SU-DHL-6 (cell line): ENCODE measurements around the gene RBM19.

Experiments used
- H2AFZ ChIP-seq: fragments of 200-600 bp; sonication (generic); 2 replicates; pipeline ENCODE4 v1.6.1; 2014; ENCODE audit warnings: low read depth, mild to moderate bottlenecking, moderate library complexity, mixed read lengths, antibody characterized with exemption, low read length; ENCODE audit not compliant: severe bottlenecking
- H3F3A ChIP-seq: fragments of 200-600 bp; shearing (Covaris generic); 2 replicates; pipeline ENCODE4 v1.6.0; 2016; ENCODE audit warnings: antibody characterized with exemption, mild to moderate bottlenecking; ENCODE audit not compliant: insufficient read depth
- H3K27ac ChIP-seq: fragments of 200-600 bp; sonication (generic); 2 replicates; pipeline ENCODE4 v1.5.1; 2016; ENCODE audit warnings: low read depth, mild to moderate bottlenecking, low read length, moderate library complexity, mixed read lengths
- H3K27me3 ChIP-seq: fragments of 200-600 bp; sonication (generic), shearing (Covaris generic); 2 replicates; pipeline ENCODE4 v1.6.0; 2014; ENCODE audit warnings: mild to moderate bottlenecking, low read length
- H3K36me3 ChIP-seq: fragments of 200-600 bp; sonication (generic); 2 replicates; pipeline ENCODE4 v1.6.1; 2014; ENCODE audit warnings: mild to moderate bottlenecking, low read length, mixed read lengths
- H3K4me2 ChIP-seq: fragments of 300-600, 200-600 bp; shearing (Covaris generic), sonication (generic); 2 replicates; pipeline ENCODE4 v1.6.0; 2014; ENCODE audit warnings: low read length, low read depth, mild to moderate bottlenecking; ENCODE audit not compliant: poor library complexity, severe bottlenecking
- H3K4me3 ChIP-seq: fragments of 200-600 bp; sonication (generic); 2 replicates; pipeline ENCODE4 v1.5.1; 2014; ENCODE audit warnings: antibody characterized with exemption, low read length, mild to moderate bottlenecking, mixed read lengths; ENCODE audit not compliant: insufficient read depth, poor library complexity, severe bottlenecking
- H3K79me2 ChIP-seq: fragments of 200-600 bp; sonication (generic); 2 replicates; pipeline ENCODE4 v1.6.1; 2014; ENCODE audit warnings: mild to moderate bottlenecking, low read length, moderate library complexity; ENCODE audit not compliant: insufficient read depth
- H3K9ac ChIP-seq: fragments of 200-600 bp; sonication (generic); 2 replicates; pipeline ENCODE4 v1.7.0; 2014; ENCODE audit warnings: mild to moderate bottlenecking, low read length
- H3K9me2 ChIP-seq: fragments of 200-600 bp; sonication (generic); replicated peaks from 2 replicates; pipeline ENCODE4 v1.6.1; 2014; ENCODE audit warnings: low read length; ENCODE audit not compliant: insufficient read depth
- H3K9me3 ChIP-seq: fragments of 200-600 bp; sonication (generic); 2 replicates; pipeline ENCODE4 v1.6.1; 2014; ENCODE audit warnings: low read length, mixed read lengths; ENCODE audit not compliant: insufficient read depth
- H4K20me1 ChIP-seq: fragments of 200-600 bp; sonication (generic); 2 replicates; pipeline ENCODE4 v1.6.1; 2014; ENCODE audit warnings: low read depth, mild to moderate bottlenecking, antibody characterized with exemption, low read length, moderate library complexity, mixed read lengths
- CTCF ChIP-seq: fragments of 200-600 bp; sonication (generic); IDR thresholded peaks from one replicate; pipeline ENCODE4 v1.5.1; 2017; ENCODE audit warnings: antibody characterized with exemption, mild to moderate bottlenecking, low read length, moderate library complexity; ENCODE audit not compliant: insufficient read depth, poor library complexity, severe bottlenecking
- EZH2phosphoT487 ChIP-seq: fragments of 200-600 bp; sonication (generic), shearing (Covaris generic); conservative IDR thresholded peaks from 2 replicates; pipeline ENCODE4 v1.6.1; 2018; ENCODE audit warnings: mild to moderate bottlenecking, antibody characterized with exemption, low read length, moderate library complexity, mixed read lengths

Gene RBM19

GRCh38 chr12:113898466-113898865 lies 67.7 kb downstream of the RBM19 start:
- no peaks in the 10 kb centered on the region for H3K9me2 ChIP-seq
- H3F3A ChIP-seq: no peaks in the 10 kb centered on the region
- TF ChIP-seq CTCF (no peak), EZH2phosphoT487 (no peak)
- no peaks in the 10 kb centered on the region for H3K36me3 ChIP-seq
- H3K27me3 ChIP-seq: no peaks in the 10 kb centered on the region
- no peak overlapping the region for H3K4me2 ChIP-seq
- no peak overlapping the region for H3K27ac ChIP-seq
- H3K9me3 ChIP-seq: no peaks in the 10 kb centered on the region
- H3K4me3 ChIP-seq: no peak overlapping the region
- no peaks in the 10 kb centered on the region for H3K79me2 ChIP-seq
- H3K9ac ChIP-seq: no peak overlapping the region
- H4K20me1 ChIP-seq: no peaks in the 10 kb centered on the region
- no peak overlapping the region for H2AFZ ChIP-seq

- no peaks in the 10 kb centered on the region for H3K79me2 ChIP-seq
- no peaks in the 10 kb centered on the region for H3K9me2 ChIP-seq
- H3K27ac ChIP-seq: no peak overlapping the region
- no peak overlapping the region for H3K9ac ChIP-seq
- H3K4me3 ChIP-seq: no peak overlapping the region
- no peak overlapping the region for H3K4me2 ChIP-seq
- no peak overlapping the region for H2AFZ ChIP-seq
- H4K20me1 ChIP-seq: no peaks in the 10 kb centered on the region
- no peaks in the 10 kb centered on the region for H3K9me3 ChIP-seq
- no peak for TF ChIP-seq EZH2phosphoT487
- TF ChIP-seq CTCF: no peak
- H3K27me3 ChIP-seq: no peaks in the 10 kb centered on the region
- no peaks in the 10 kb centered on the region for H3F3A ChIP-seq
- no peaks in the 10 kb centered on the region for H3K36me3 ChIP-seq
Observed at GRCh38 chr12:113897406-113897805, 68.7 kb downstream of the RBM19 start.

GRCh38 chr12:113896841-113897240 lies 69.3 kb downstream of the RBM19 start:
- H3K27ac ChIP-seq: no peak overlapping the region
- H4K20me1 ChIP-seq: no peaks in the 10 kb centered on the region
- no peak overlapping the region for H2AFZ ChIP-seq
- no peaks in the 10 kb centered on the region for H3K79me2 ChIP-seq
- H3K9me3 ChIP-seq: no peaks in the 10 kb centered on the region
- no peaks in the 10 kb centered on the region for H3F3A ChIP-seq
- H3K9ac ChIP-seq: no peak overlapping the region
- no peak overlapping the region for H3K4me3 ChIP-seq
- TF ChIP-seq CTCF (no peak), EZH2phosphoT487 (no peak)
- no peaks in the 10 kb centered on the region for H3K27me3 ChIP-seq
- H3K4me2 ChIP-seq: no peak overlapping the region
- H3K9me2 ChIP-seq: no peaks in the 10 kb centered on the region
- no peaks in the 10 kb centered on the region for H3K36me3 ChIP-seq
